HG02870 (cell line): Measurements from ENCODE around the gene IAH1.

Source experiments
- ATAC-seq: cut with Tn5 transposase; IDR thresholded peaks from one replicate; pipeline ENCODE4 v1.9.1; 2021; ENCODE audit warnings: mild to moderate bottlenecking, moderate library complexity; ENCODE audit not compliant: unreplicated experiment

IAH1 gene

GRCh38 chr2:9527995-9528787 is 53.8 kb downstream of the IAH1 start:
- ATAC-seq: no peak

GRCh38 chr2:9532421-9532820 is 58.1 kb downstream of the IAH1 start:
- ATAC-seq: no peak

- ATAC-seq: no peak
Measured at GRCh38 chr2:9533663-9534062, 59.3 kb downstream of the IAH1 start.

- no peak for ATAC-seq
Measured at GRCh38 chr2:9535177-9535576, 60.8 kb downstream of the IAH1 start.

GRCh38 chr2:9536504-9536903 is 62.2 kb downstream of the IAH1 start:
- no peak for ATAC-seq

- no peak for ATAC-seq
Measured at GRCh38 chr2:9538000-9538507, 63.7 kb downstream of the IAH1 start.
